ENCODE measurements around the gene CLEC6A.

DNA sequence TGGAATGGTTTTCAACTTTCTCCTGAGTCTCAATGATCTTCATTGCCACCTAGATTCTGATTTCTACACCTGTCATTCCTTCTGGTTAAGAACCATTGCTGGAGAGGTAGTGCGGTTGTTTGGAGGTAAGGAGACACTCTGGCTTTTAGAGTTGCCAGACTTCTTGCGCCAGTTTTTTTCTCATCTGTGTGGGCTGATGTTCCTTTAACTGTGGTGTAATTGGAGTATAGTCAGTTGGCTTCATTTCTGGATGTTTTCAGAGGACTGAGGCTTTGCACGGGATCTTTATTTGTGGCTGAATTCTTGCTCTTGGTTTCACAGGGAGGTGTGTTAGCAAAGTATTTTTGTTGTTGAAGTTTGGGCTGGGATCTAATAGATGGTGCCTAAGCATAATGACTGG, 51.8 kb downstream of the CLEC6A start:
- no peak for TF ChIP-seq POLR2AphosphoS5 (IDR thresholded peaks at IDR 0.05; ENCODE audit: low read depth, low read length)
- TF ChIP-seq, protein P1, sequence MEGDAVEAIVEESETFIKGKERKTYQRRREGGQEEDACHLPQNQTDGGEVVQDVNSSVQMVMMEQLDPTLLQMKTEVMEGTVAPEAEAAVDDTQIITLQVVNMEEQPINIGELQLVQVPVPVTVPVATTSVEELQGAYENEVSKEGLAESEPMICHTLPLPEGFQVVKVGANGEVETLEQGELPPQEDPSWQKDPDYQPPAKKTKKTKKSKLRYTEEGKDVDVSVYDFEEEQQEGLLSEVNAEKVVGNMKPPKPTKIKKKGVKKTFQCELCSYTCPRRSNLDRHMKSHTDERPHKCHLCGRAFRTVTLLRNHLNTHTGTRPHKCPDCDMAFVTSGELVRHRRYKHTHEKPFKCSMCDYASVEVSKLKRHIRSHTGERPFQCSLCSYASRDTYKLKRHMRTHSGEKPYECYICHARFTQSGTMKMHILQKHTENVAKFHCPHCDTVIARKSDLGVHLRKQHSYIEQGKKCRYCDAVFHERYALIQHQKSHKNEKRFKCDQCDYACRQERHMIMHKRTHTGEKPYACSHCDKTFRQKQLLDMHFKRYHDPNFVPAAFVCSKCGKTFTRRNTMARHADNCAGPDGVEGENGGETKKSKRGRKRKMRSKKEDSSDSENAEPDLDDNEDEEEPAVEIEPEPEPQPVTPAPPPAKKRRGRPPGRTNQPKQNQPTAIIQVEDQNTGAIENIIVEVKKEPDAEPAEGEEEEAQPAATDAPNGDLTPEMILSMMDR (IDR thresholded peaks at IDR 0.05; ENCODE audit: control extremely low read depth in 1 of 3, insufficient read depth in 1 of 3, low read depth in 1 of 3, low read length in 3 of 3) = no peak
- no peak for TF ChIP-seq POLR2A (IDR thresholded peaks at IDR 0.05; ENCODE audit: control extremely low read depth in 1 of 2, low read depth in 2 of 2, low read length in 2 of 2)
- TF ChIP-seq HDAC2 (IDR thresholded peaks at IDR 0.05; ENCODE audit: borderline replicate concordance in 1 of 2, low read depth in 2 of 2, low read length in 2 of 2) = no peak
- no peak for TF ChIP-seq TEAD4 (IDR thresholded peaks at IDR 0.05; ENCODE audit: low read depth, low read length)
- no peak for TF ChIP-seq GABPA (IDR thresholded peaks at IDR 0.05; ENCODE audit: borderline replicate concordance, insufficient read depth, low read length)
- TF ChIP-seq, protein P2, sequence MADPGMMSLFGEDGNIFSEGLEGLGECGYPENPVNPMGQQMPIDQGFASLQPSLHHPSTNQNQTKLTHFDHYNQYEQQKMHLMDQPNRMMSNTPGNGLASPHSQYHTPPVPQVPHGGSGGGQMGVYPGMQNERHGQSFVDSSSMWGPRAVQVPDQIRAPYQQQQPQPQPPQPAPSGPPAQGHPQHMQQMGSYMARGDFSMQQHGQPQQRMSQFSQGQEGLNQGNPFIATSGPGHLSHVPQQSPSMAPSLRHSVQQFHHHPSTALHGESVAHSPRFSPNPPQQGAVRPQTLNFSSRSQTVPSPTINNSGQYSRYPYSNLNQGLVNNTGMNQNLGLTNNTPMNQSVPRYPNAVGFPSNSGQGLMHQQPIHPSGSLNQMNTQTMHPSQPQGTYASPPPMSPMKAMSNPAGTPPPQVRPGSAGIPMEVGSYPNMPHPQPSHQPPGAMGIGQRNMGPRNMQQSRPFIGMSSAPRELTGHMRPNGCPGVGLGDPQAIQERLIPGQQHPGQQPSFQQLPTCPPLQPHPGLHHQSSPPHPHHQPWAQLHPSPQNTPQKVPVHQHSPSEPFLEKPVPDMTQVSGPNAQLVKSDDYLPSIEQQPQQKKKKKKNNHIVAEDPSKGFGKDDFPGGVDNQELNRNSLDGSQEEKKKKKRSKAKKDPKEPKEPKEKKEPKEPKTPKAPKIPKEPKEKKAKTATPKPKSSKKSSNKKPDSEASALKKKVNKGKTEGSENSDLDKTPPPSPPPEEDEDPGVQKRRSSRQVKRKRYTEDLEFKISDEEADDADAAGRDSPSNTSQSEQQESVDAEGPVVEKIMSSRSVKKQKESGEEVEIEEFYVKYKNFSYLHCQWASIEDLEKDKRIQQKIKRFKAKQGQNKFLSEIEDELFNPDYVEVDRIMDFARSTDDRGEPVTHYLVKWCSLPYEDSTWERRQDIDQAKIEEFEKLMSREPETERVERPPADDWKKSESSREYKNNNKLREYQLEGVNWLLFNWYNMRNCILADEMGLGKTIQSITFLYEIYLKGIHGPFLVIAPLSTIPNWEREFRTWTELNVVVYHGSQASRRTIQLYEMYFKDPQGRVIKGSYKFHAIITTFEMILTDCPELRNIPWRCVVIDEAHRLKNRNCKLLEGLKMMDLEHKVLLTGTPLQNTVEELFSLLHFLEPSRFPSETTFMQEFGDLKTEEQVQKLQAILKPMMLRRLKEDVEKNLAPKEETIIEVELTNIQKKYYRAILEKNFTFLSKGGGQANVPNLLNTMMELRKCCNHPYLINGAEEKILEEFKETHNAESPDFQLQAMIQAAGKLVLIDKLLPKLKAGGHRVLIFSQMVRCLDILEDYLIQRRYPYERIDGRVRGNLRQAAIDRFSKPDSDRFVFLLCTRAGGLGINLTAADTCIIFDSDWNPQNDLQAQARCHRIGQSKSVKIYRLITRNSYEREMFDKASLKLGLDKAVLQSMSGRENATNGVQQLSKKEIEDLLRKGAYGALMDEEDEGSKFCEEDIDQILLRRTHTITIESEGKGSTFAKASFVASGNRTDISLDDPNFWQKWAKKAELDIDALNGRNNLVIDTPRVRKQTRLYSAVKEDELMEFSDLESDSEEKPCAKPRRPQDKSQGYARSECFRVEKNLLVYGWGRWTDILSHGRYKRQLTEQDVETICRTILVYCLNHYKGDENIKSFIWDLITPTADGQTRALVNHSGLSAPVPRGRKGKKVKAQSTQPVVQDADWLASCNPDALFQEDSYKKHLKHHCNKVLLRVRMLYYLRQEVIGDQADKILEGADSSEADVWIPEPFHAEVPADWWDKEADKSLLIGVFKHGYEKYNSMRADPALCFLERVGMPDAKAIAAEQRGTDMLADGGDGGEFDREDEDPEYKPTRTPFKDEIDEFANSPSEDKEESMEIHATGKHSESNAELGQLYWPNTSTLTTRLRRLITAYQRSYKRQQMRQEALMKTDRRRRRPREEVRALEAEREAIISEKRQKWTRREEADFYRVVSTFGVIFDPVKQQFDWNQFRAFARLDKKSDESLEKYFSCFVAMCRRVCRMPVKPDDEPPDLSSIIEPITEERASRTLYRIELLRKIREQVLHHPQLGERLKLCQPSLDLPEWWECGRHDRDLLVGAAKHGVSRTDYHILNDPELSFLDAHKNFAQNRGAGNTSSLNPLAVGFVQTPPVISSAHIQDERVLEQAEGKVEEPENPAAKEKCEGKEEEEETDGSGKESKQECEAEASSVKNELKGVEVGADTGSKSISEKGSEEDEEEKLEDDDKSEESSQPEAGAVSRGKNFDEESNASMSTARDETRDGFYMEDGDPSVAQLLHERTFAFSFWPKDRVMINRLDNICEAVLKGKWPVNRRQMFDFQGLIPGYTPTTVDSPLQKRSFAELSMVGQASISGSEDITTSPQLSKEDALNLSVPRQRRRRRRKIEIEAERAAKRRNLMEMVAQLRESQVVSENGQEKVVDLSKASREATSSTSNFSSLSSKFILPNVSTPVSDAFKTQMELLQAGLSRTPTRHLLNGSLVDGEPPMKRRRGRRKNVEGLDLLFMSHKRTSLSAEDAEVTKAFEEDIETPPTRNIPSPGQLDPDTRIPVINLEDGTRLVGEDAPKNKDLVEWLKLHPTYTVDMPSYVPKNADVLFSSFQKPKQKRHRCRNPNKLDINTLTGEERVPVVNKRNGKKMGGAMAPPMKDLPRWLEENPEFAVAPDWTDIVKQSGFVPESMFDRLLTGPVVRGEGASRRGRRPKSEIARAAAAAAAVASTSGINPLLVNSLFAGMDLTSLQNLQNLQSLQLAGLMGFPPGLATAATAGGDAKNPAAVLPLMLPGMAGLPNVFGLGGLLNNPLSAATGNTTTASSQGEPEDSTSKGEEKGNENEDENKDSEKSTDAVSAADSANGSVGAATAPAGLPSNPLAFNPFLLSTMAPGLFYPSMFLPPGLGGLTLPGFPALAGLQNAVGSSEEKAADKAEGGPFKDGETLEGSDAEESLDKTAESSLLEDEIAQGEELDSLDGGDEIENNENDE (IDR thresholded peaks at IDR 0.05; ENCODE audit: insufficient replicate concordance, low read length) = no peak
- TF ChIP-seq EZH2 (IDR thresholded peaks at IDR 0.05; ENCODE audit: low read depth, low read length, severe bottlenecking) = no peak
- no peak for TF ChIP-seq RBBP5 (IDR thresholded peaks at IDR 0.05; ENCODE audit: borderline replicate concordance, low read depth, low read length)
- TF ChIP-seq EP300 (IDR thresholded peaks at IDR 0.05; ENCODE audit: borderline replicate concordance in 1 of 2, low read depth in 2 of 2, low read length in 2 of 2) = no peak

Measured in H1 (cell line).